ENCODE results near the gene SPTSSB. TPM values are rescaled to one million over a fixed set of nuclear protein-coding genes. Genes with fewer than 3 reads are reported as not detected.

SPTSSB gene
- total RNA-seq, 4 donors from 2014 or later, result 2.4 to 4.8 (median 3.9) TPM

GRCh38 chr3:161372321-161373260 is 1.3 kb upstream of the SPTSSB start:
- intact Hi-C loops (cut with DNase I), result no loop called here
- H3K4me1 ChIP-seq, result peaks cover 5 to 26% (median 11%) of the 10 kb centered on the region in 3 donors
- no peak for DNase-seq
- H3K36me3 ChIP-seq, result no peaks in the 10 kb centered on the region
- no peaks in the 10 kb centered on the region for H3K9me3 ChIP-seq
- 5 to 19% methylated on average over 13 to 44 of the region's 55 CpGs for WGBS, 2 donors
- H3K27ac ChIP-seq, result peak overlapping the region; percentile 64 to 80 (median 69)
- H3K4me3 ChIP-seq, result peak overlapping the region; percentile 47 to 68 (median 56)
- no peak for TF ChIP-seq POLR2A (IDR thresholded peaks at IDR 0.05)
- no peak for TF ChIP-seq CTCF (IDR thresholded peaks at IDR 0.05)
- H3K27me3 ChIP-seq, result peaks cover 0 to 40% (median 0%) of the 10 kb centered on the region in 4 donors

DNA sequence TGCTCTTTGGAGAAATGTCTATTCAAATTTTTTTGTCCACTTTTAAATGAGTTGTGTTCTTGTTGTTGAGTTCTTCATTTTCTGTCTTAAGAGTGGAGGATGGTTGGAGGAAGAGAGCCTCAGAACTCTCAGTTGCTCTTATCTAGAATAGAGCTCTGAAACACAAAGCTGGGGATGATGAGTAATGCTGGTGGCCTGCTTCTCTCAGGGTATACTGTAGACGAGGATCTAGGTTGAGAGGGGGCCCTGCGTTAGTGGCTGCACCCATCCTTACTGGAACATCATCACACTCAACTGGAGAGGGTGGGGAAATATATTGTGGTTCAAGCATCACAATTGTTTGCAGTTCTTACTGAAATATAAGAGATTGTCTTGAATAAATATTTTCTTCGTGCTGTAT is 1.8 kb downstream of the SPTSSB start:
- no peak for TF ChIP-seq CTCF (IDR thresholded peaks at IDR 0.05)
- TF ChIP-seq POLR2A (IDR thresholded peaks at IDR 0.05), result no peak
- peaks cover 0 to 35% (median 0%) of the 10 kb centered on the region in 4 donors for H3K27me3 ChIP-seq
- no peak overlapping the region for H3K4me3 ChIP-seq
- H3K9me3 ChIP-seq, result no peaks in the 10 kb centered on the region
- intact Hi-C loops (cut with DNase I), result no loop called here
- no peak overlapping the region for H3K27ac ChIP-seq
- 40 to 57% methylated on average over 3 of the region's 3 CpGs for WGBS, 2 donors
- peaks cover 5 to 26% (median 11%) of the 10 kb centered on the region in 3 donors for H3K4me1 ChIP-seq
- H3K36me3 ChIP-seq, result no peaks in the 10 kb centered on the region
- no peak for DNase-seq

DNA sequence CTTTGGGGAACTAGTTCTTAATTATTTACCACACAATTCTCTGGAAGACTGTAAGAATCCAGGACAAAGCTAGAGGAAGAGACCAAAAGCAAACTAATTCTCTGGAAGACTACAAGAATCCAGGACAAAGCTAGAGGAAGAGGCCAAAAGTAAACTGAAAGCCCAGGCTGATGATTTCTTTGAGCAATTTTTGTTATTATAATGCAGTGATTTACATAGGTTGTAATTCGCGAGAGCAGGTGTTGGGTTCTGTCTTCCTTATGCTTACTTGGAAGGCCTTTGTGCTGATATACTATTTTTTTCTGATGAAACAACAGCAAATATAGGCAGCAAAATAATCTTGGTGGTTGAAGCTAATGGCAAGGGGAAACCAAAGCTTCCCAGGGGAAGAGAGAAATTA is 5.2 kb downstream of the SPTSSB start:
- Histone ChIP-seq H3K4me3 (no peak overlapping the region), H3K36me3 (no peaks in the 10 kb centered on the region), H3K9me3 (no peaks in the 10 kb centered on the region), H3K27ac (no peak overlapping the region), H3K27me3 (peaks cover 0 to 8% (median 0%) of the 10 kb centered on the region in 4 donors), H3K4me1 (peaks cover 0 to 18% (median 0%) of the 10 kb centered on the region in 3 donors)
- 76 to 77% methylated on average over 2 of the region's 2 CpGs for WGBS, 2 donors
- DNase-seq, result no peak
- intact Hi-C loops (cut with DNase I), result no loop called here
- TF ChIP-seq POLR2A (IDR thresholded peaks at IDR 0.05) (no peak), CTCF (IDR thresholded peaks at IDR 0.05) (no peak)

DNA sequence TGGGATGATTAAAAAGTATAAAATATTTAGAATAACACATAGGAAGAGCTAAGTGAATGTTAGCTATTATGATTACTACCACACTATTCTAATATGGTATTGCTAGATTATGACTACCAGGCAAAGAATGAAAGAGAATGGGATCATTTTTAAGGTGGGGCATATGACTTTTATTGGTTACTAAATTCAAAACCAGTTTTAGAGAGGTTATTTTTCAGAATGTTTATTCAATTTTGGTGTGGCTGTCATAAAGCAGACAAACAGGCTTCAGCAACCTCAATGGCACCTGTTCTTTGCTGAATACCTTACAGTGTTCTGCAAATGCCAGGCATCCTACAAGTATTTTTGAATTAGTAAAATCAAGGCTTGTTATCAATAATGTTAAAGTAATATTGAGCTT is 12.8 kb downstream of the SPTSSB start:
- Histone ChIP-seq H3K36me3 (no peaks in the 10 kb centered on the region), H3K4me1 (peaks cover 0 to 66% (median 3%) of the 10 kb centered on the region in 3 donors), H3K4me3 (no peak overlapping the region), H3K27ac (peak overlapping the region in 3 of 4 donors; percentile 43 to 68 (median 44)), H3K27me3 (no peaks in the 10 kb centered on the region), H3K9me3 (no peaks in the 10 kb centered on the region)
- DNase-seq, result no peak
- no peak for TF ChIP-seq CTCF (IDR thresholded peaks at IDR 0.05)
- no peak for TF ChIP-seq POLR2A (IDR thresholded peaks at IDR 0.05)
- intact Hi-C loops (cut with DNase I), result no loop called here

DNA sequence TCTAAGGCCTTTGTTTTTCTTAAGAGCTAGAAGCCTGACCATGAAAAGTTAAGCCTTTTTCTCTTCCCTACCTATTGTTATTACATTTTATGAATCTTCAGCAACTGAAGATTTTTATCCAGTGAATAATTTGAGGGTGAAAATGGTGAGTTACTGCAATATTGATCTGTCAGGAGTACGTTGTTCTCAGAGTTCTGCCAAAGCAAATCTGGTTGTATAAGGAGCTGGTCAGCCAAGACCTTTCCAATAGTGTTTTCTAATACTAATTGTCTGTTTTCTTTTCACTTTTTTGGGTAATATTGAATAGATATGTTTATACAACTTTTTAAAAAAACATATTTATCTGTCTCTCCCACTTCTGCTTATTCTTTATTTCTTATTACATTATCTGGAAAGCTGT is 15.0 kb downstream of the SPTSSB start:
- TF ChIP-seq CTCF (IDR thresholded peaks at IDR 0.05) (no peak), POLR2A (IDR thresholded peaks at IDR 0.05) (no peak)
- intact Hi-C loops (cut with DNase I), result no loop called here
- no peak for DNase-seq
- H3K27ac ChIP-seq, result no peak overlapping the region
- no peaks in the 10 kb centered on the region for H3K36me3 ChIP-seq
- peaks cover 0 to 56% (median 3%) of the 10 kb centered on the region in 3 donors for H3K4me1 ChIP-seq
- no peak overlapping the region for H3K4me3 ChIP-seq
- no peaks in the 10 kb centered on the region for H3K27me3 ChIP-seq
- no peaks in the 10 kb centered on the region for H3K9me3 ChIP-seq
- WGBS, 2 donors, result 72 to 91% methylated on average over 1 of the region's 1 CpG

Measured in esophagus squamous epithelium (tissue), 5 donors.